ENCODE measurements around the gene DCAKD.

- TF ChIP-seq GATA3 (IDR thresholded peaks at IDR 0.05; ENCODE audit: low read depth, low read length) (no peak), GATA2 (IDR thresholded peaks at IDR 0.05; ENCODE audit: low read depth, low read length) (no peak)
These were observed 69.2 kb downstream of the DCAKD start for GRCh38 chr17:44982113-44982702.
